GM21390 (cell line): ENCODE results near the gene VWA1.
"Not testable (repeated sequence)": the region's sequence is repeated elsewhere in the genome, so short reads cannot be mapped to it uniquely, and the experiment has no call there.

Experiments used
- ATAC-seq: cut with Tn5 transposase; IDR thresholded peaks from one replicate; pipeline ENCODE4 v1.9.1; 2021; ENCODE audit not compliant: unreplicated experiment

The VWA1 gene

DNA sequence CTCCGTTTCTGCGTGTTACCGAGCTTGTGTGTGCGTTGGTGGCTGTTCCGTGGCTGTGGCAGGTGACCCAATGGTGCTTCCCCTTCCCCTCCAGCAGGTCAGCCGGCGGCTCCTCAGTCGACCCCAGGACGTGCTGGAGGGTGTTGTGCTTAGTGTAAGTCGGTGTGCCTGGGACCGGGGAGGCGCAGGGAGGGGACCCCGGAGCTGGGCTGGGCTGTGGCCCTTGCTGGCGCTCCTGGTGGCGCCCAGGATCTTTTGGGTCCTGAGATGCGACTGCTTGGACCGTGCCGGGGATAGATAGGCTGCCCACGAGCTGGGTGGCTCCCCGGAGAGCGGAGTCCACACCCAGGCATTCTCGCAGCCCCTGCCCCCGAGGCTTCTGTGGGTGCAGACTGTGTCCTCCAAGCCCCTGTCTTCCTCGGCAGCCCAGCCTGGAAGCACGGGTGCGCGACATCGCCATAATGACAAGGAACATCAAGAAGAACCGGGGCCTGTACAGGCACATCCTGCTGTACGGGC lies 19.9 kb downstream of the VWA1 start:
- ATAC-seq = no peak

DNA sequence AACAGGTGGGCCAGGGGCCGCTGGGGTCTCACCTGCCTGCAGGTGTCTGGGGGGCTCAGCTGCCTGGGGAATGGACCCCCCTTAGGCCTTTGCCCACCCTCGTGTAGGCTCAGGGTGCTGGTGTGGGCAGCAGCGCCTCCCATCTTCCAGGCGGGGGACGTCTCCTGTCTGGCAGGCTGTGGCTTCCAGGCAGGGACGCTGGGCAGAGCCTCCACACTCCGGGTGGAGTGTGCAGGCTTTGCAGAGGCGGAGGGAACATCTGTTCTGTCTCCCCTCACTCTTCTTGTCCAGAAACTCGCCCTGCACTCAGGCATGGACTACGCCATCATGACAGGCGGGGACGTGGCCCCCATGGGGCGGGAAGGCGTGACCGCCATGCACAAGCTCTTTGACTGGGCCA lies 20.4 kb downstream of the VWA1 start:
- ATAC-seq = not testable (repeated sequence)

DNA sequence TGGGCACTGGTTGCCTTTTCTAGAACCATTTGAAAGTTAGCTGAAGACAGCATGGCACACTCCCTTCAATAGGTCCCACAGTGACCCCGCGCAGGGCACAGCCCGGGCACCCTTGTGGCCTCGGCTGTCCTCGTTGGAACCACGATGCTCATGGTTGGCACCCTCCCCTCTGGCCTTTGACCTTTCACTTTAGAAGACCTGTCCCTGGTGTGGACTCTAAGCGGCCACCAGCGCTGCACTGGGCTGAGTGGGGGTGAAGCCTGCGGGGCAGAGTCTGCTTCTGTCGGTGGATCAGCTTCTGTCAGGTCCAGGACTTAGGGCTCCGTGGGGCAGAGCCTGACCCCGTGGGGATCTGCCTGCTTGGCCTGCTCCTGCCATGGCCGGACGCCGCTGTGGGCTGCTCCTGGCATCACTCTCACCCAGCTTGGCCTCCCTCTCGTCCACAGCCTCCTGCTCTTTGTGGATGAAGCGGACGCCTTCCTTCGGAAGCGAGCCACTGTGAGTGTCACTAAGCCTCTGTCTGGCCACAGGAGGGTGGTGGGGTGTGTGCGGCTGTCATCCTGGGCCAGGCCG lies 21.3 kb downstream of the VWA1 start:
- ATAC-seq = not testable (repeated sequence)

DNA sequence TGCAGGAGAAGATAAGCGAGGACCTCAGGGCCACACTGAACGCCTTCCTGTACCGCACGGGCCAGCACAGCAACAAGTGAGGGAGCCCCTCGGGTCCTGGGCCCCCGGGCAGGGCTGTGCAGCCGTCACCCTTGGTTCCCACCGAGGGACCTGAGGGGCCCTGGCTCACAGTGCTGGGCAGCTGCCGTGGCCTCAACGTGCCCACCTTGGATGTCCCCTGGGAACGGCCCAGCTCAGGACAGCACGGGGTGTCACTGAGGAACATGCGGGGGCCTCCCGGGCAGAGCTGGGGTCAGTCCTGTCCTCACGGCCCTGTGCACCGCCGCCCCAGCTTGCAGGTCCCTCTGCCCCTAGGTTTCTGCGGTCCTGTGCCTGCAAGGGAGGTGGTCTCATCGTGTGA lies 23.7 kb downstream of the VWA1 start:
- ATAC-seq = not testable (repeated sequence)

DNA sequence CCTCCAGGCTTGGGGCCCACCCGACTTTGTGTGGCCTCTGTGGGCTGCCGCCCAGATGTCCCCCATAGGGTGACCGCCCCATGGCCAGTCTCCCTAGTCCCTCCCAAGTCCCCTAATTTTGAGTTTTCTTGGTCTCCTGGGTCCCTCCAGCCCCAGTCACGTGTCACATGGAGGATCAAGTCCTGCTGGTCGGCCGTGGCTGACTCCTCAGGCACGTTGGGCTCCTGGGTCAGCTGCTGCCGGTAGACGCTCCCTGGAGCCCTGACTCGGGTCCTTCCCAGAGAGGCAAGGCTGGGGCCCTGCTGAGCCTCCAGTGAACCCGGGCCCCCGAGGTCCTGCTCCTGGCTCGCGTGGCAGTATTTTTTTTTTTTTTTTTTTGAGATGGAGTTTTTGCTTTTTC lies 24.2 kb downstream of the VWA1 start:
- ATAC-seq = not testable (repeated sequence)

DNA sequence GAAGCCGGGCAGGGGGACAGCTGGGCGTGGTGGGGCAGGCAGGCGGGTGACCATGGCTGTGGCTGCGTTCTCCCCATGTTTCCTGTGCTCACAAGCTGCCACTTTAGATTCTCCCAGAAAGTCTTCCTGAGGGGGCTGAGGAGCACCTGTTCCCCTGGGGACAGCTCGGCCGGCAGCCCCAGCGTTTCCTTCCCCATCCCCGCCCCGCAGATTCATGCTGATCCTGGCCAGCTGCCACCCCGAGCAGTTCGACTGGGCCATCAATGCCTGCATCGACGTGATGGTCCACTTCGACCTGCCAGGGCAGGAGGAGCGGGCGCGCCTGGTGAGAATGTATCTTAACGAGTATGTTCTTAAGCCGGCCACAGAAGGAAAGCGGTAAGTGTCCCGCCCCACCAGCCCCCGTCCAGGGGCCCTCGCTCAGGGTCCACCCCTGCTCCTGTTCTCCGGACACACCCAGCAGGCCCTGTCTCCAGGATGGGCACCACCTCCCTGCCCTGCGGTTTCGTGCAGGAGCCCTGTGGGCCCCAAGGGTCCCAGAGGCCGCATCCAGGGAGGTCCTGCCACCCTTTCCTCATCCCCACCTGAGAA lies 25.1 kb downstream of the VWA1 start:
- ATAC-seq = no peak

DNA sequence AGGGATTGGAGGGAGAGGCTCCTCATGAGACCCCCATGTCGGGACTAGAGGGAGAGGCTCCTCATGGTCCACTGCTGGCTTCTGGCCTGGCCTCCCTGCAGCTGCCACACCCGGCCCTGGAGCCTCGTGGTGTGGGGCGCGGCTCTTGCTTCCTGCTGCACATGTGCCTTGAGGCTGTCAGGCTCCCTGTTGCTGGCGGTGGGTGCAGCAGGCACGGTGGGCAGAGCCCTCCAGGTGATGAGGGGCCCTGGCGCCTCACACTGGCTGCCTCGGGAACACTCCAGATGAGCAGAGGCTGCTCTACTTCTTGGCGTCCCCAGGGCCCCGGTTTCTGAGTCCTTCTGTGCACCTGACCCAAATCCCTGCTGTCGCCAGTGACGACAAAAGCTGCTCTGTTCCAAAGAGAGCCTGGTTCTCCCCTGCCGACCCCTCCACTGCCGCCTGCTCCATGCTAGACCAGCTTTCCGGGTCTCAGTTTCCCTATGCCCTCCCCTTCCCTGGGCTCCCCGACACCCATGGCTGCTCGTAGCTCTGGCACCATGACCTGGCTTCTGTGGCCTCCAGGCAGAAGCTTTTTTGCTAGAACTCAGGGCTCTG lies 26.3 kb downstream of the VWA1 start:
- ATAC-seq = no peak

DNA sequence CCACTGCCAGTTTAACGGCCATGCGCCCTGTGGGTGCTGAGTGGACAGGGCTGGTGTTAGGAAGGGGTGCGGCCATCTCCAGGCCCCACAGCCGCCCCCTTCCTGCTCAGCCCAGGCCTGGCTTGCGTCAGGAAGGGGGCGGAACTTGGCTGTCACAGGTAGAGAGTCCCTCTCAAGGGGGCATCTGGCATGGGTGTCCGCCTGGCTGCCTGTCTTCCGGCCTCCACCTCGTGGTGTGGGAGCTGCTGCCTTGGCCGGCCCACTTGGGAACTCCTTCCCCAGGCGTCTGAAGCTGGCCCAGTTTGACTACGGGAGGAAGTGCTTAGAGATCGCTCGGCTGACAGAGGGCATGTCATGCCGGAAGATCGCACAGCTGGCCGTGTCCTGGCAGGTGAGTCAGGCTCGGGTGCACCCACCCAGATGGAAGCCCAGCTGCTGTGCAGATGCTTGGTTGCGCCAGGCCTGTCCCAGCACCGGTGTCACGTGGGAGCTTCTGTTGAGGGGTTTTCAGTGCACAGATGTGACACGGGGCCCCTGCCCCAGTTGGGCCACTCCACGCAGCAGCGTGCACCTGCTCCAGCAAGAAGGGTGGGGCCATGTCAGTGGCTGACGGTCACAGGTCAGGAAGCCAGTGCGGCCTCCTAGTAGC lies 27.0 kb downstream of the VWA1 start:
- ATAC-seq = no peak

DNA sequence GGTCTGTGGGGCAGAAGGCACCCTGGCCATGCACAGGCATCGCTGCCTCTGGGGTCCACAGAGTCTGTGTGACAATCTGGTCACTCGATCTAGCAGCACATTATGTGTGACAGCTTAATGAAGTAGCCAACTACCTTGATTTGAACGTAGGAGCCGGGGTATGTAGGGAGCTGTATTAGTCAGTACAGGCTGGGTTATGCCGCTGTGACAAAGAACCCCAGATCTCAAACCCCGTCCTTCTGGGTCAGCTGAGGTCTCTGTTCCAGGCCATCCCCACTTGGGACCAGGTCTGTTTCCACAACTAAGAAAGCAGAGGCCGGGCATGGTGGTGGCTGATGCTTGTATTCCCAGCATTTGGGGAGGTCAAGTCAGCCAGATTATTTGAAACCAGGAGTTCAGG lies 27.8 kb downstream of the VWA1 start:
- ATAC-seq = no peak

DNA sequence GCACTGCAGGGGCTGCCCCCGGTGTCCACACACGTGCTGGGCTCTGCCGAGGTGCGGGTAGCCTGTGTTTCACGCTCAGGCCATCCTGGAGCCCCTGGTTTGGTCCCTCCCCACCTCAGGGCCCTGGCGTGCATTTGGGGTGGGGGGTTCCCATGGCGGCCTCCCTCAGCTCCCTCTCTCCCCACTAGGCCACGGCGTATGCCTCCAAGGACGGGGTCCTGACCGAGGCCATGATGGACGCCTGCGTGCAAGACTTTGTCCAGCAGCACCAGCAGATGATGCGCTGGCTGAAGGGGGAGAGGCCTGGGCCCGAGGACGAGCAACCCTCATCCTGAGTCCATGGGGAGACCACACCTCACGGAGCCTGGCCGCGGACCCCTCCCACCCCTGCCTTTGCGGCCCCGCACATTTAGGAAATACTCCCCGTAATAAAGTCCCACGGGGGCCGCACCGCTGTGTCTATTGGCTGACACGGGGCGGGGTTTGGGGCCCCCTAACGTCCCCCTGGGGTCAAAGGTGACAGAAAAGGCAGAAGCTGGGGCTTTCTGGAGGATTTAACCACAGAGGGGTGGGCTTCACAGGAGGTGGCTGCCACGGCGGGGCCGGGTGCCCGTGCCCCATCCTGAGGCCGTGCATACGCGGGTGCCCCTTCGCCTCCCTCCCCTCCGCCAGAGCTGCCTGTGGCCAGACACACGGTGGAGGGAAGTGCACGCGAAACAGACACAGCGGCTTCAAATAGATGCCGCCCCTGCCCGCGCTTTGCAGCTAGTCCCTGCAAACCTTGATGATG lies 32.9 kb downstream of the VWA1 start:
- not testable (repeated sequence) for ATAC-seq

DNA sequence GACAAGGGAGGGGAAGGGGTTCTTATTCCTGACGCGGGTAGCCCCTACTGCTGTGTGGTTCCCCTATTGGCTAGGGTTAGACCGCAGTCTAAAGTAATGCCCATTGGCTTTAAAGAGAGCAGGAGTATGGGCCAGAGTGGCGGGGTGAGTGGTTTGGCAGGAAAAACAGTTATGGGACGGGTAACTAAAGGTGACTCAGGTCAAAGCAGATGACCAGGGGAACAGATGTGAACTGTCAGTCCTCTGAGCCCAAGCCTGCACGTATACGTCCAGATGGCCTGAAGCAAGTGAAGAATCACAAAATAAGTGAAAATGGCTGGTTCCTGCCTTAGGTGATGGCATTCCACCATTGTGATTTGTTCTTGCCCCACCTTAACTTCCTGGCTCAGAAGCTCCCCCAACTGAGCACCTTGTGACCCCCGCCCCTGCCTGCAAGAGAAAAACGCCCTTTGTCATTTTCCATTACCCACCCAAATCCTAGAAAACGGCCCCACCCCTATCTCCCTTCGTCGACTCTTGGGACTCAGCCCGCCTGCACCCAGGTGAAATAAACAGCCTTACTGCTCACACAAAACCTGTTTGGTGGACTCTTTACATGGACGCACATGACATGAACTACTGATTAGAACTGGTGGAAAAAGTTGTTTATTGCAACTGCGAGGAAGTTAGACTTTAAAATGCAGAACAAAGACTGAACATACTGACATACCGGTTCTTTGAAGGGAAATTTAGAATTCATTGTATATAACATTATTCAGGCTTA lies 35.3 kb downstream of the VWA1 start:
- no peak for ATAC-seq

DNA sequence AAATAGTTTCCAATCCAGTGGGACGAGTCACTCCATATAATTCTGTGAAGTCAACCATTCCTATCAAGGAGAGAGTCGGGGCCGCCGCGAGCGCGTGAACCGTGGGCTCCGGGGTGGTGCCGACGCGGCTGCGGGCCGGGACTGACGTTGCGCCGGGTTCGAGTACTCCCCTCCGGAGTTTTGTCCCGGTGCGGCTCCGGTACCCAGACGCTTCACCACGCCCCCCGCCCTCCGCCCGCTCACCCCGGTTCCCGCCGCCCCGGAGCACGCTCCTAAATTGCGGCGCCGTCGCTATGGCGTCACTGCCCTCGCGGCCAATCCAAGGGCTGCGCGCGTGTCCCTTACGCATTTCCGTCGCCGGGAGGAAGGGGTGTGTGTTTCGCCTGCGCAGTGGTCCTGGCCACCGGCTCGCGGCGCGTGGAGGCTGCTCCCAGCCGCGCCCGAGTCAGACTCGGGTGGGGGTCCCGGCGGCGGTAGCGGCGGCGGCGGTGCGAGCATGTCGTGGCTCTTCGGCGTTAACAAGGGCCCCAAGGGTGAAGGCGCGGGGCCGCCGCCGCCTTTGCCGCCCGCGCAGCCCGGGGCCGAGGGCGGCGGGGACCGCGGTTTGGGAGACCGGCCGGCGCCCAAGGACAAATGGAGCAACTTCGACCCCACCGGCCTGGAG lies 36.0 kb downstream of the VWA1 start, which contains the start of gene ATAD3B:
Gene ATAD3B (plus strand): TSS at position 377 of the 664 bp plus-strand sequence. CDS start 120 bp downstream, at position 497.
- ATAC-seq = peak; percentile 90

DNA sequence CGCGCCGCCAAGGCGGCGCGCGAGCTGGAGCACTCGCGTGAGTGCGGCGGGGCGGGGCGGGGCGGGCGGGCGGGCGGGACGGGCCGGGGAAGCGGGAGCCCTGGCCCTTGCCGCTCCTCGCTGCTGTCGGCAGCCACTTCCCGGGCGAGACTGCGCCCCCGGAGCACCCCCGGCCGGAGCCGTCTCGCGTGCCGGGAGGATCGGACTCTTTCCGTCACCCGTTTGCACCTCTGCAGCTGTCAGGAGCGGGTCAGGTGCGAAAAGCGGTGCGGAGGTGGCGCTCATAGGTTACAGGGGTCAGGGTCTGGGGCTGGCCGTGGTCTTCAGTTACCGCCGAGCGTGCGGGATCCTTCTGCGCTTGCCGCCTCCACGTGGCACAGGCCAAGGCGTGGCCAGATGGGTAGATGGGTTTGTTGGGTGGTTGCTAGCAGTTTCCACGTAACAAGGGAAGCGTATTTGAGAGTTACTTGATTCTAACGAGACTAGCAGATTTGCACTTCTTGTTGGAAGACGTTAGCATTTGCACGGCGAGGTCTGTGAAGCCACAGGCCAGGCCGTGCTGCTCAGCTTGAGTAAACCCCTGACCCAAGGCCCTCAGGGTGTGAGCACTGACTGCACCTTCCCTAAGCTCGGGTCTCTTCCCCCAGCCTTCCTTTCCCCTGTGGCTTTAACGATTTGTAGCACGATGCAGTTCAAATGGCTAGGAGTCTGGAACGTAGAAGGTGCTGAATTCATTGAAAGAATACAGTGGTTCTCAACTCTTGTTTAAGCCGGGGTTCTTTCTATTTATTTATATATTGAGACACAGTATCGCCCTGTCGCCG lies 36.8 kb downstream of the VWA1 start:
- peak; percentile 14 for ATAC-seq

DNA sequence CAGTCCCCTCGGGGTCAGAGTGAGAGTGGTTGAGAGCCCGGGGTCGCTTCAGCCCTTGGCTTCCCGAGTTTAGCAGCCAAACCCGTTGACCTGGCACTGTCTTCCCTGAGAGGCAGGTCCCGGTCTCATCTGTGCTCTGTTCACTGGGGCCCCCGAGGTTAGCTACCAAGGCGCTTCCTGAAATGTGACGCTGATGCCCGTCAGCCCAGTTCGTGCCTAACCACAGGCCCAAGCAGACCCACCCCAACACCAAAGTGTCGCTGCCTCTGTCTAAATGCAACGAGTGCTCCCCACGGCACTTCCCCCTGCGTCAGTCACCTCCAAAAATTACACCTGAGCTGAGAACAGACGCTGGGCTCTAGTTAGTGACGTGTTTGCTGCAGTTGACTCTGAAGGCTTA lies 40.5 kb downstream of the VWA1 start:
- ATAC-seq = not testable (repeated sequence)

DNA sequence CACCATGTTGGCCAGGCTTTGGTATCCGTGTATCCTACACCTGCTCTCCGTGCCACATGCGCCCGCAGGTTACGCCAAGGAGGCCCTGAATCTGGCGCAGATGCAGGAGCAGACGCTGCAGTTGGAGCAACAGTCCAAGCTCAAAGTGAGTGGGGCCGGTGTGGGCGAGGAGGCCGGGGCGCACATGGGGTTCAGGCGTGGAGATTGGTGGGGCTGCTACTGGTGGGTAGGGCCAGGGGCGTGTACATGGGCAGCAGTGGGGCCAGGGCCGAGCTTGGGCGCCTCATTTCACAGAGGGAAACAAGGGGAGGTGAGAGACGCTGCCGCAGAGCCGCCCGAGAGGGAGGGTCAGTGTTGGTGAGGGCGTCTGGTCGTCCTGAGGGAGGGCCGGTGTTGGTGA lies 41.7 kb downstream of the VWA1 start:
- ATAC-seq = no peak

DNA sequence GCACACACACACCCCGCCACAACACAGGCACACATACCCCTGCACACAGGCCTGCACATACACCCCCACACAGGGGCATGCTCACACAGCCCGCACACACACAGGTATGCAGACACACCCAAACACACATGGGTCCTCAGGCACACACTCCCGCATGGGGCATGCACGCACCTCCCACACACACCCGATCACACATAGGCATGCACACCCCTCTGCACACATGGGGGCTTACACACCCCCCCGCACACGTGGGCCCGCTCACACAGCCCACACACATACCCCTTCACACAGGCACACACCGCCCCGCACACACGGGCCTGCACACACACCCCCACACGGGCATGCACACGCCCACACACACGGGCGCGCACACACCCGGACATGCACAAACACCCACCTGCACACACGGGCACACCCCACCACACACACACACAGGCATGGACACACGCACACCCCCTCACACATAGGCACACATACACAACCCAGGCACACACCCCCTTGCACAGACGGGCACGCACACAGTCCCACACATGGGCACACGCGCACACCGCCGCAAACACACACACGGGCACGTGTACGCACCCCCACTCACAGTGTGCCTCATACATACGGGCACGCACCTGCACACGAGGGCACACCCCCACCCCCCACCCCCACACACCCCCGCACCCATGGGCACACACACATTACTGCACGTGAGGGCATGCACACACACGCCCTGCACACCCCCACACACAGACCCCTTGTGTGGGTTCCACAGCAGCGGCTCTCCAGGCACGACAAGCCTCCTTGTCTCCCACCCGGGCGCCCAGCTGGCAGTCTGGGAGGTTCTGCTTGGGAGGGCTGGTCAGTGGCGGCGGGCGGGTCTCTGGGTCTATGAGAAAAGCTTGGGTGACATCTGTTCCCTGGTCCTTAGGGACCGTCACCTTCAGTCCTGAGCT lies 44.3 kb downstream of the VWA1 start:
- ATAC-seq = no peak

DNA sequence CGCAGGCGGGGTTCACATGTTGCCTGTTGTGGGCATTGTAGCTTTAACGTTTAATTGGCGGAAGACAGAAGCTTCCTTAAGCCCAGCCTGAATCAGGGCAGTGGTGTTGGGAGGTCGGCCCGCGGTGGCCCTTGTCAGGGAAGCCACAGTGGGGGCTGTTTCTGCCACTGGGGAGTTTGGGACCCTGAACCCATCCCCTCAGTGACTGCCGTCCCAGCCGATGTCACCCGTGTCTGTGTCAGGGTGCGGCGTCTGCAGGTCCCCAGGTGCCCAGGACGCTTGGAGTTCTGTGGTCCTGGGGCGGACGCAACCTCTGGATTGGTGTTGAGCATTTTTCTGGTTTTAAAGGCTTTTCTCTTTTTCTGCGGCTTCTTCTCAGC lies 45.0 kb downstream of the VWA1 start:
- ATAC-seq = not testable (repeated sequence)

DNA sequence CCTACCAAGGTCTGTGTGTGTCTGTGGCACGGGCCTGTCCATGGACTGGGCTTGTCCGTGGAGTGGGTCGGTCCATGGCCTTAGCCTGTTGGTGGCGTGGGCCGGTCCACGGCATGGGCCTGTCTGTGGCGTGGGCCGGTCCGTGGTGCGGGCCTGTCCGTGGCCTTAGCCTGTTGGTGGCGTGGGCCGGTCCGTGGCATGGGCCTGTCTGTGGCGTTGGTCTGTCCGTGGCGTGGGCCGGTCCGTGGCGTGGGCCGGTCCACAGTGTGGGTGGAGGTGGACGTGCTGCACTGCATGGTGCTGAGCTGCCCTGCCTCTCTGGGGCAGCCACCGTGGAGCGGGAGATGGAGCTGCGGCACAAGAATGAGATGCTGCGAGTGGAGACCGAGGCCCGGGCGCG lies 46.3 kb downstream of the VWA1 start:
- not testable (repeated sequence) for ATAC-seq
